Tibial artery (tissue), 4 donors: ENCODE results near the gene FCAMR.

Experiments
- DNase-seq, 2 donors: peaks; one replicate each; pipeline ENCODE4 v3.0.0-alpha.2; 2019
- H3K27ac ChIP-seq, 2 donors: fragments of 200-600 bp; sonication (generic) in 1 of 2; 1 replicate in 1 of 2; 2 replicates in 1 of 2; pipeline ENCODE4 v1.5.1; 2018 to 2019; ENCODE audit warnings: mild to moderate bottlenecking in 1 of 2
- H3K27me3 ChIP-seq, 2 donors: fragments of 200-600 bp; sonication (generic) in 1 of 2; one replicate each; pipeline versions ENCODE4 v1.5.1 to v1.6.0; 2016 to 2019
- H3K36me3 ChIP-seq, 3 donors: fragments of 200-600 bp; sonication (generic) in 2 of 3; one replicate each; pipeline ENCODE4 v1.5.1; 2016 to 2019; ENCODE audit warnings: mild to moderate bottlenecking in 2 of 3
- H3K4me1 ChIP-seq, 4 donors: fragments of 200-600 bp; sonication (generic) in 2 of 4; 1 replicate in 3 of 4; 2 replicates in 1 of 4; pipeline ENCODE4 v1.5.1; 2016 to 2019
- H3K4me3 ChIP-seq, 2 donors: fragments of 200-600 bp; sonication (generic) in 1 of 2; 1 replicate in 1 of 2; 2 replicates in 1 of 2; pipeline ENCODE4 v1.5.1; 2018 to 2019; ENCODE audit warnings: mild to moderate bottlenecking in 2 of 2
- H3K9me3 ChIP-seq, 3 donors: fragments of 200-600 bp; sonication (generic) in 1 of 3; one replicate each; pipeline ENCODE4 v1.5.1; 2016 to 2019
- intact Hi-C: fragments of 100-400 bp; cut with DNase I; formaldehyde crosslinking; loops from one replicate; pipeline ENCODE4 v1.15.0; 2023; ENCODE audit warnings: low total_unique reads
- TF ChIP-seq, protein P1 (sequence below), 2 experiments: fragments of 200-600 bp in 1 of 2; fragments of 450-650 bp in 1 of 2; IDR thresholded peaks; one replicate each; pipeline ENCODE4 v1.5.1; 2017 to 2019; ENCODE audit warnings: antibody characterized with exemption in 2 of 2, mild to moderate bottlenecking in 1 of 2, moderate library complexity in 1 of 2

Gene FCAMR, protein sequence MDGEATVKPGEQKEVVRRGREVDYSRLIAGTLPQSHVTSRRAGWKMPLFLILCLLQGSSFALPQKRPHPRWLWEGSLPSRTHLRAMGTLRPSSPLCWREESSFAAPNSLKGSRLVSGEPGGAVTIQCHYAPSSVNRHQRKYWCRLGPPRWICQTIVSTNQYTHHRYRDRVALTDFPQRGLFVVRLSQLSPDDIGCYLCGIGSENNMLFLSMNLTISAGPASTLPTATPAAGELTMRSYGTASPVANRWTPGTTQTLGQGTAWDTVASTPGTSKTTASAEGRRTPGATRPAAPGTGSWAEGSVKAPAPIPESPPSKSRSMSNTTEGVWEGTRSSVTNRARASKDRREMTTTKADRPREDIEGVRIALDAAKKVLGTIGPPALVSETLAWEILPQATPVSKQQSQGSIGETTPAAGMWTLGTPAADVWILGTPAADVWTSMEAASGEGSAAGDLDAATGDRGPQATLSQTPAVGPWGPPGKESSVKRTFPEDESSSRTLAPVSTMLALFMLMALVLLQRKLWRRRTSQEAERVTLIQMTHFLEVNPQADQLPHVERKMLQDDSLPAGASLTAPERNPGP

DNA sequence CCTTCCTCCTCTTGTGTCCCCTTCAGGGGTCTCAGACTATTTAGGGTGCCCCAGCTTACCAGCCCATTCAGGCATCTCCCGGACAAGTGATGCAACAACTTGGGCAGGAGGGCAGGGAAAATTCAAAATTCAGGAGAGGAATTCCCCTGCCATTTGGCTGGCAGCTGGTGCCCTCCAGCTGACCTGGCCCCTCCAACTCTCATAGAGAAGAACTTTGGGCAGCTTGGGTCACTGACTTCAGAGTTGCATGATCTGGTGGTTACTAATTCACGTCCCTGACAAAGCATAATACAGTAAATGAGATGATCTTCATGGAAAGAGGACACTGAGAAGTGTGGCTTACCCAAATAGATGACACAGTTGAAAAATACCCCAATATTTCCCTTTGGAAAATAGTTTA, at the start of gene FCAMR:
FCAMR (minus strand) TSS at position 15 of the 400 bp plus-strand sequence. CDS start 335 bp downstream, outside the sequence.
- Histone ChIP-seq H3K4me1 (no peaks in the 10 kb centered on the region), H3K36me3 (no peaks in the 10 kb centered on the region), H3K27ac (no peak within 1 kb of the TSS), H3K9me3 (no peaks in the 10 kb centered on the region), H3K4me3 (no peak within 1 kb of the TSS), H3K27me3 (peaks cover 0 to 23% of the 10 kb centered on the region in 2 donors)
- TF ChIP-seq, protein P1, sequence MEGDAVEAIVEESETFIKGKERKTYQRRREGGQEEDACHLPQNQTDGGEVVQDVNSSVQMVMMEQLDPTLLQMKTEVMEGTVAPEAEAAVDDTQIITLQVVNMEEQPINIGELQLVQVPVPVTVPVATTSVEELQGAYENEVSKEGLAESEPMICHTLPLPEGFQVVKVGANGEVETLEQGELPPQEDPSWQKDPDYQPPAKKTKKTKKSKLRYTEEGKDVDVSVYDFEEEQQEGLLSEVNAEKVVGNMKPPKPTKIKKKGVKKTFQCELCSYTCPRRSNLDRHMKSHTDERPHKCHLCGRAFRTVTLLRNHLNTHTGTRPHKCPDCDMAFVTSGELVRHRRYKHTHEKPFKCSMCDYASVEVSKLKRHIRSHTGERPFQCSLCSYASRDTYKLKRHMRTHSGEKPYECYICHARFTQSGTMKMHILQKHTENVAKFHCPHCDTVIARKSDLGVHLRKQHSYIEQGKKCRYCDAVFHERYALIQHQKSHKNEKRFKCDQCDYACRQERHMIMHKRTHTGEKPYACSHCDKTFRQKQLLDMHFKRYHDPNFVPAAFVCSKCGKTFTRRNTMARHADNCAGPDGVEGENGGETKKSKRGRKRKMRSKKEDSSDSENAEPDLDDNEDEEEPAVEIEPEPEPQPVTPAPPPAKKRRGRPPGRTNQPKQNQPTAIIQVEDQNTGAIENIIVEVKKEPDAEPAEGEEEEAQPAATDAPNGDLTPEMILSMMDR (IDR thresholded peaks at IDR 0.05): no peak
- intact Hi-C loops: no loop called here
- DNase-seq: no peak

DNA sequence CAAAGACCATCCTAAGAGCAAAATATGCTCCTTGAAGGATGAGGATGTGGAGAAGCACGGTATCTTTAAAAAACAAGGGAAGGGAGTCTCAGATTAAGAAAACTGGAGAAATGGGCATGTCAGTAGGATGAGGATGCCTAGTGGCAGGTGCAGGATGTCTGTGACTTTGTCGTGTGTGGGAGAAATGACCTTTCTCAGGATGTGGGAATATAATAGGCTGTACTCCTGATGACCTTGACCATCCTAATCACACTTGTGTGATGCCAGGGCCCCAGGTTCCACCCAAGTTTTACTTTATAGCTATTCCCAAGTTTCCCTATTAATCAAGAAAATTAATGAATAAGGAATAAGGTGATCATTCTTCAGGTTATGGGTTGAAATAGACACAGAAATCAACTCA, 49.4 kb upstream of the FCAMR start:
- no peak for DNase-seq
- Histone ChIP-seq H3K27me3 (no peaks in the 10 kb centered on the region), H3K4me1 (peaks cover 0 to 25% (median 5%) of the 10 kb centered on the region in 4 donors), H3K9me3 (no peaks in the 10 kb centered on the region), H3K36me3 (no peaks in the 10 kb centered on the region), H3K27ac (no peak overlapping the region), H3K4me3 (no peak overlapping the region)
- intact Hi-C loops: no loop called here
- TF ChIP-seq, protein P1 (IDR thresholded peaks at IDR 0.05): no peak

DNA sequence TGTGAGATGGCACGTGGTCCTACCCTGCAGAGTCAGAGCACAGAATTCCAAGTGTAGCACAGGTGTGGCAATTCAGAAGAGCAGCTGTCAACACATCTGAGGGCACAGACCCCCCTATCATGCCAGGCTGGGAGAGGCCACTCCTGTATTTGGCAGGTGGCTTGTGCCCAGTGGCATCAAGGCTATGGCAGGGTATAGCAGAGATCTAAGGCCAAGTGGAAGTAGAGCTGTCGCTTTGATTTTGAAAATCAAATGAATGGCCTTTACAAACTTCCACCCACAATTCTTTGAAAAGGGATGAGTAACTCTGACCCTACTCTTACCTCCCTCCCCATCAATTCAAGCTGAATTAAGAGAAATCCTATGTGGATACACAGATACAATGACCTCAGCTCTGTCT, 48.9 kb upstream of the FCAMR start:
- Histone ChIP-seq H3K9me3 (no peaks in the 10 kb centered on the region), H3K27ac (no peak overlapping the region), H3K36me3 (no peaks in the 10 kb centered on the region), H3K4me3 (no peak overlapping the region), H3K27me3 (no peaks in the 10 kb centered on the region), H3K4me1 (peaks cover 0 to 20% (median 2%) of the 10 kb centered on the region in 4 donors)
- TF ChIP-seq, protein P1 (IDR thresholded peaks at IDR 0.05): no peak
- intact Hi-C loops: no loop called here
- DNase-seq: no peak

DNA sequence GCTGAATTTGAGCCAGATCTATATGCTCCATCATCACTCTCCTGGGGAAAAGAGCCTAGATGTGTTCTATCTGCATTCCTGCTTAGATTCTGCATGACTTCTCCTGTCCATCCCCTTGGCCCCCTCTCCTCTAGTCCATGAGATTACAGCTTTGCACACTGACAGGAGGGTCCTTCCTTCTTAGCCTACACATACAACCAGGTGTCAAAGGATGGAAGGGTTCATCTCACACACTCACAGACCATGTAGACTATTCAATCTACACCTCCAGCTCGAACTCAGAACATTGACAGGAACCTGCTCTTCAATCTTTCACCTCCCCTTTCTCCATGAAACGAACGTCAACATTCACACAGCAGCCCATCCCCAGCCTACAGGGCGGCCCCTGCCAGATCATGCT, 48.4 kb upstream of the FCAMR start:
- no peaks in the 10 kb centered on the region for H3K27me3 ChIP-seq
- TF ChIP-seq, protein P1 (IDR thresholded peaks at IDR 0.05): no peak

DNA sequence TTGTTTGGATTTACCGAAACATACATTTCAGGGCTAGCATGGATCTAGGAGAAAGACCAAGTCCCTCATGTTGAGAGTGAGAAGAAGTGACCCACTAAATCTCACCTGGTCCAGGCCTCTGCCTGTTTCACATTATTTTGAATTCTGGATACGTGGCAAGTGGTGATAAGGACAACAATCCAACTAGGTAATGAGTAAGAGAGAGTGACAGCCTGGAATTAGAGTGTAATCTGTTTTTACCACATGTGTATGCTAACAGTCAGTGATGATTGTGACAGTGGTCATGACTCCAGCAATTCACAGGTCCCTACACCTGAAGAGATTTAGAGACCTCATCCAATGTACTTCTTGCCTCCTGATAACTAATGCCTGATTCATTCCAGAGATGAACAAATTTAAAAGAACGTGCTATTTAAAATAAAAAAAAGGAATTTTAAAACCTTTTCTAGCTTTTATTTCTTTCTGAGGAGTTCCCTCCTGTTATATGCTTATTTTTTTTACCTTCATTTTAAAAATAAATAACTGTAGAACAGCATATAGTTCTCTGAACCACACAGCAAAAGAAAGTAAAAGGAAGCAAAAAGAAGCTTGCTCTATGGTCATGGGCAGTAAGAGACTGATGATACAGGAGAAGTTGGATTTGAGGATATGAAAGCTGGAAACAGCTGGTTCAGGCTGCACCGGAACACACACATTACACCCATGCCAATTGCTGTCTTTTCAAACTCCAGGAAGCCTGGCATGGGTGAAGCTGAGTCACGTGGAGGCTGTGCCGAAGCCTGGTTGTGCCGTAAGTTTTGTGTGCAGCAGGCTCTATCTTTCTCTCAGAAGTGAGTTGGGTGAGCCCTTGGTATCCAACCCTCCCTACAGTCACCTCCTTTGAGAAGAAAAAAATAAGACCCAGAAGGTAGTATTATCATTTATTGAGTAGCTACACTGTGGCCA, 47.6 kb upstream of the FCAMR start:
- Histone ChIP-seq H3K4me3 (no peak overlapping the region), H3K9me3 (no peaks in the 10 kb centered on the region), H3K4me1 (peaks cover 0 to 13% (median 0%) of the 10 kb centered on the region in 4 donors), H3K27me3 (no peaks in the 10 kb centered on the region), H3K27ac (no peak overlapping the region), H3K36me3 (no peaks in the 10 kb centered on the region)
- intact Hi-C loops: no loop called here
- TF ChIP-seq, protein P1 (IDR thresholded peaks at IDR 0.05): no peak
- peak in 1 of 2 donors; percentile 74 for DNase-seq

More for the DNA sequence above, 48.4 kb upstream of the FCAMR start:
- intact Hi-C loops: no loop called here
- no peaks in the 10 kb centered on the region for H3K9me3 ChIP-seq
- peaks cover 0 to 16% (median 0%) of the 10 kb centered on the region in 4 donors for H3K4me1 ChIP-seq
- H3K36me3 ChIP-seq: no peaks in the 10 kb centered on the region
- no peak overlapping the region for H3K4me3 ChIP-seq
- no peak for DNase-seq
- no peak overlapping the region for H3K27ac ChIP-seq
